Neural cell (in vitro differentiated cells): ENCODE results near the gene NELFA.

Source experiments
- EP300 ChIP-seq: fragments of 450-650 bp; conservative IDR thresholded peaks from 2 replicates; pipeline ENCODE4 v1.6.1; 2014; ENCODE audit warnings: antibody characterized with exemption, mild to moderate bottlenecking, moderate library complexity; ENCODE audit not compliant: poor library complexity, severe bottlenecking
- EZH2 ChIP-seq: fragments of 200-600, 300-800 bp; shearing (Covaris generic), sonication (generic); IDR thresholded peaks from 2 replicates; pipeline ENCODE4 v1.6.1; 2014; ENCODE audit warnings: antibody characterized with exemption, low read length, borderline replicate concordance, mild to moderate bottlenecking; ENCODE audit not compliant: insufficient read depth, poor library complexity, severe bottlenecking
- MXI1 ChIP-seq: fragments of 450-650 bp; conservative IDR thresholded peaks from 2 replicates; pipeline ENCODE4 v1.6.1; 2014; ENCODE audit warnings: antibody characterized with exemption, mild to moderate bottlenecking; ENCODE audit not compliant: poor library complexity, severe bottlenecking
- POLR2AphosphoS5 ChIP-seq: IDR thresholded peaks from 2 replicates; pipeline ENCODE4 v1.6.1; 2012
- RAD21 ChIP-seq: fragments of 450-650 bp; conservative IDR thresholded peaks from 2 replicates; pipeline ENCODE4 v1.6.1; 2014; ENCODE audit warnings: antibody characterized with exemption, mild to moderate bottlenecking, moderate library complexity
- REST ChIP-seq: IDR thresholded peaks from 2 replicates; pipeline ENCODE4 v1.6.1; 2012; ENCODE audit warnings: borderline replicate concordance
- SMC3 ChIP-seq: fragments of 450-650 bp; conservative IDR thresholded peaks from 2 replicates; pipeline ENCODE4 v1.6.1; 2014; ENCODE audit warnings: antibody characterized with exemption, mild to moderate bottlenecking, moderate library complexity; ENCODE audit not compliant: poor library complexity
- TAF1 ChIP-seq: IDR thresholded peaks from 2 replicates; pipeline ENCODE4 v1.6.1; 2012; ENCODE audit warnings: low read depth
- TF ChIP-seq, protein P1 (sequence below): fragments of 450-650 bp; IDR thresholded peaks from 2 replicates; pipeline ENCODE4 v1.5.1; 2014; ENCODE audit warnings: antibody characterized with exemption, mild to moderate bottlenecking, moderate library complexity; ENCODE audit not compliant: poor library complexity, severe bottlenecking

DNA sequence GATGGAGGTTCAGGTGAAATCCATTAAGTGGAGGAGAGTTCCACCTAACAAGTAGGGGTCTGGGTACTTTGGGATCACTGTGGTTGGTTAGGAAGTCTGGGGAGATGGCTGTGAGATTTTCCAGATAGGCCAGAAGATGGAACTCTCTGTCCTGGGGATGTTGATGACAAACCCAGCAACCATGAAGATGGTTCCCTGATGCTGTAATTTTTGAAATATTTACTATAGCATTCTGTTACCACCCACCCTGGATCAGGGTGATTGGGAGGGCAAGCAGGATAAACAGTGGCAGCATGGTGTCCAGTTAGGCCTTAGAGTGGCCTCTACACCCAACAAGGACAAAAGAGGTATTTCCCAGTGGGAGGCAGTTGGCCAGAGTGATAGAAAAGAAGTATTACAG is 15.9 kb upstream of the NELFA start:
- TF ChIP-seq POLR2AphosphoS5 (no peak), EP300 (no peak), EZH2 (no peak), RAD21 (no peak), REST (no peak), TAF1 (no peak), MXI1 (no peak), SMC3 (no peak)
- TF ChIP-seq, protein P1, sequence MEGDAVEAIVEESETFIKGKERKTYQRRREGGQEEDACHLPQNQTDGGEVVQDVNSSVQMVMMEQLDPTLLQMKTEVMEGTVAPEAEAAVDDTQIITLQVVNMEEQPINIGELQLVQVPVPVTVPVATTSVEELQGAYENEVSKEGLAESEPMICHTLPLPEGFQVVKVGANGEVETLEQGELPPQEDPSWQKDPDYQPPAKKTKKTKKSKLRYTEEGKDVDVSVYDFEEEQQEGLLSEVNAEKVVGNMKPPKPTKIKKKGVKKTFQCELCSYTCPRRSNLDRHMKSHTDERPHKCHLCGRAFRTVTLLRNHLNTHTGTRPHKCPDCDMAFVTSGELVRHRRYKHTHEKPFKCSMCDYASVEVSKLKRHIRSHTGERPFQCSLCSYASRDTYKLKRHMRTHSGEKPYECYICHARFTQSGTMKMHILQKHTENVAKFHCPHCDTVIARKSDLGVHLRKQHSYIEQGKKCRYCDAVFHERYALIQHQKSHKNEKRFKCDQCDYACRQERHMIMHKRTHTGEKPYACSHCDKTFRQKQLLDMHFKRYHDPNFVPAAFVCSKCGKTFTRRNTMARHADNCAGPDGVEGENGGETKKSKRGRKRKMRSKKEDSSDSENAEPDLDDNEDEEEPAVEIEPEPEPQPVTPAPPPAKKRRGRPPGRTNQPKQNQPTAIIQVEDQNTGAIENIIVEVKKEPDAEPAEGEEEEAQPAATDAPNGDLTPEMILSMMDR, result no peak
